Mucosa of stomach (tissue), 1 donor: ENCODE results near the gene ARMH1.
"Not testable (repeated sequence)": the region's sequence is repeated elsewhere in the genome, so short reads cannot be mapped to it uniquely, and the experiment has no call there.

ENCODE experiments used
- H3K27me3 ChIP-seq: one replicate; pipeline ENCODE4 v1.7.0; 2013; ENCODE audit warnings: mild to moderate bottlenecking, low read length; ENCODE audit not compliant: control insufficient read depth, insufficient read depth
- H3K36me3 ChIP-seq: one replicate; pipeline ENCODE4 v1.7.0; 2013; ENCODE audit warnings: low read length; ENCODE audit not compliant: control insufficient read depth, insufficient read depth
- H3K4me1 ChIP-seq: one replicate; pipeline ENCODE4 v1.7.0; 2013; ENCODE audit warnings: mild to moderate bottlenecking, low read length; ENCODE audit not compliant: control insufficient read depth, insufficient read depth
- H3K4me3 ChIP-seq: one replicate; pipeline ENCODE4 v1.7.0; 2013; ENCODE audit warnings: low read length
- H3K9ac ChIP-seq: one replicate; pipeline ENCODE4 v1.7.0; 2013; ENCODE audit warnings: mild to moderate bottlenecking, low read length, moderate library complexity
- H3K9me3 ChIP-seq: one replicate; pipeline ENCODE4 v1.7.0; 2013; ENCODE audit warnings: mild to moderate bottlenecking, low read length, moderate library complexity; ENCODE audit not compliant: control insufficient read depth
- donor health status: Pancreatic carcinoma.

ARMH1 gene

GRCh38 chr1:44747878-44748277 lies 73.4 kb downstream of the ARMH1 start:
- Histone ChIP-seq H3K9ac (no peak overlapping the region), H3K36me3 (no peaks in the 10 kb centered on the region), H3K4me3 (no peak overlapping the region), H3K4me1 (no peaks in the 10 kb centered on the region), H3K9me3 (no peaks in the 10 kb centered on the region), H3K27me3 (no peaks in the 10 kb centered on the region)

DNA sequence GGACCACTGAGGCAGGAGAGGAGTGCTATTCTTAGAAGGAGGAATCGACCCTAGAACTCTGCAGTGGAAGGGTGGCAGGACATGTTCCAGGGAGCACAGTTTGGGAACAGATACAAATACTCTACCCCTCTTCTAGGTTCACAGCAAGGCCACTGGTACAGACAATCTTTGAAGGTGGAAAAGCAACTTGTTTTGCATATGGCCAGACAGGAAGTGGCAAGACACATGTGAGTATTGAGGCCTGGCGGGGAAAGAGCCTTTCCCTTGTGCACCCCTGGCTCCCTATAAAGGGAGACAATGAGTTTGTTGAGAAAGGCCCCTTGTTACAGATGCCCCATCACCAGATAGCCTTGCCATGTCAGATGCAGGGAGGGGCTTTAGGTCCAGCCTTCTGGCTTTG lies 82.9 kb downstream of the ARMH1 start:
- no peaks in the 10 kb centered on the region for H3K4me1 ChIP-seq
- no peaks in the 10 kb centered on the region for H3K27me3 ChIP-seq
- no peak overlapping the region for H3K9ac ChIP-seq
- no peaks in the 10 kb centered on the region for H3K9me3 ChIP-seq
- H3K4me3 ChIP-seq: no peak overlapping the region
- H3K36me3 ChIP-seq: no peaks in the 10 kb centered on the region

GRCh38 chr1:44759077-44759476 lies 84.6 kb downstream of the ARMH1 start:
- Histone ChIP-seq H3K4me3 (no peak overlapping the region), H3K36me3 (no peaks in the 10 kb centered on the region), H3K4me1 (no peaks in the 10 kb centered on the region), H3K27me3 (no peaks in the 10 kb centered on the region), H3K9me3 (no peaks in the 10 kb centered on the region), H3K9ac (no peak overlapping the region)

- no peaks in the 10 kb centered on the region for H3K9me3 ChIP-seq
- no peaks in the 10 kb centered on the region for H3K27me3 ChIP-seq
- H3K9ac ChIP-seq: no peak overlapping the region
- H3K36me3 ChIP-seq: no peaks in the 10 kb centered on the region
- no peak overlapping the region for H3K4me3 ChIP-seq
- no peaks in the 10 kb centered on the region for H3K4me1 ChIP-seq
Measured at GRCh38 chr1:44760876-44761275, 86.4 kb downstream of the ARMH1 start.

DNA sequence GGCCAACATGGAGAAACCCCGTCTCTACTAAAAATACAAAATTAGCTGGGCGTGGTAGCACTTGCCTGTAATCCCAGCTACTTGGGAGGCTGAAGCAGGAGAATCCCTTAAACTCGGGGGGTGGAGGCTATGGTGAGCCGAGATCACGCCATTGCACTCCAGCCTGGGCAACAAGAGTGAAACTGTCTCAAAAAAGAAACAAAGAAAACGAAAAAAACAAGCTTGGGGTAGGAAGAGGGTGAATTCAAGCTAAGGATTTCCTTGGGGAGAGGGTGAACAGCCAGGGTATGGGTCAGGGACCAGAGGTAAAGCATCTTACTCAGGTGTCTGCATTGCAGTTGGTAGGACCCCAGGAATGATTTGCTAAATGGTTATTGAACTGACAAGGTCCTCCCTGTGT lies 91.9 kb downstream of the ARMH1 start:
- not testable (repeated sequence) for H3K9ac ChIP-seq, H3K4me1 ChIP-seq, H3K36me3 ChIP-seq, H3K27me3 ChIP-seq, H3K9me3 ChIP-seq, H3K4me3 ChIP-seq
